Stimulated activated CD4-positive, alpha-beta T cell treated with anti-CD3 and anti-CD28 coated beads, Interleukin-4, amount 100 ng/mL, for 4 hours (primary cell): ENCODE results near the gene CDH23.

Source experiments
- DNase-seq, 2 experiments: peaks; one replicate each; pipeline ENCODE4 v3.0.0-alpha.2; 2020

Gene CDH23

DNA sequence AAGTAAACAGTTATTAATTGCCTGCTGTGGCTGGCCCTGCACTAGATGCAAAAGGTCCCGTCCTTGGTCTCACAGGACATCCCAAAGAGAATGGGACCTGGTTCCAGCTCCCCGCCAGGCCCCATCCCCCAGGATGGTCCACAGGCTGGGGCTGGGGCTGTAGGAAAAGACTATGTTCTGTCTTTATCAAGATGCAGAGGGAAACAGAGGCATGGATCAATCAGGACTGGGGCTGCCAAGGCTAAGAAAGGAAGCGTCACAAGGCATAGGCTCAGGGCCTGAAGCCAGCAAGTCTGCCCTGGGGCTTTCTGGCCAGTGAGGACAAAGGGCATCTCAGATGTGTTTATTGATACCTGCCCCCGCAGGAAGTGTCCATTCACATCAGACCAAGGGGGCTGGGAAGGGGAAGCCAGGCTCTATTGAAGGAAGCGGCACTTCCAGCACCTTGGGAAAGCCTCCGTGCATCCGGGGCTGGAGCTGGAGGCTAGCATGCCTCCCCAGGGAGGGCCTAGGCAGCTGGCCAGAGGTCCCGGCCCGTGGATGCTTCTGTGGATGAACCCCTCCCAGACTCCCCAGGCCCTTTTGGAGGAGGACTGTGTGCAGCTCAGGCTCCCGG is 370.8 kb downstream of the CDH23 start:
- no peak for DNase-seq

DNA sequence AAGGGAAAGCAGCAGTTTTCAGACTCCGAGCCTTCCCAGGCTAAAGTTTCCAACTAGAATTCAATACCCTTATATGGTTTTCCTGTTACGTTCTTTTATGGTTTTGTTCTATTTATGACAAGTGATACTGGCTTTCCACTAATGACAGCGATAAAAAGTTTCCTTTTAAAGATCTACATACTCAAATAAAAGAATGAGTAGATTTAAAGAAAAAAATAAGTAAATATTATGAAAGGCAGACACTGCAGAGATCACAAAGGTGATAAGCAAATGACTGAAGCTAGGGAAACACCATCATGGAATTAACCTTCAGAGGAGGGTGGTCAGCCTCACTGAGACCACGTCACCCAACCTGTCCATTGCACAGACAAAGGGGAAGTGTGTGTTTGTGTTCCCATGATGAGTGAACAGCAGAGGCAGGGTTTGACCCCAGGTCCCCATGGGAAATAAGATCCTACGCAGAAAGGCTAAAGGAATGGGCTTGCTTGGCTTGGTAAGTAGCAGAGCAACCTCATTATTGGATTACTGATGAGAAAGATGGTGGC is 372.6 kb downstream of the CDH23 start:
- DNase-seq, result no peak

- no peak for DNase-seq
Observed at GRCh38 chr10:71770255-71770654, 373.5 kb downstream of the CDH23 start.

DNA sequence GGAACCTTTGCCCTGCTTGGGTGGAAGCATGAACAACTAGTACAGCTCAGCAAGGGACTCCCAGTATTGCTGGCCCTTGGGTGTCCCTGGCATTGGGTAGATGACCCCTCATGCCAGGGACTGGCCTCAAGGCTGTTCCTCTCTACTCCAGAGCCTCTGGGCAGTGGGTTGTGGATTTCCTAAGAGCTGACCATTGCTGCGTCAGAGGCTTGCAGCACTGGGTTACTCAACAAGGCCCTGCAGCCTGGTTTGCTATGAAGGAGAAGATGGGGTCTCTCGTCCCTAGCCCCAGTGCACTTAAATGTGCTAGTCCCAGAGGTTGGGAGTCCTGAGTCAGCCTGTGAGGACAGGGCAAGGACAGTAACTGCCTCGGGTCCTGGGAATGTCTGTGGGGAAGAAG is 374.1 kb downstream of the CDH23 start:
- DNase-seq, result no peak

GRCh38 chr10:71771204-71771603 is 374.5 kb downstream of the CDH23 start:
- no peak for DNase-seq

DNA sequence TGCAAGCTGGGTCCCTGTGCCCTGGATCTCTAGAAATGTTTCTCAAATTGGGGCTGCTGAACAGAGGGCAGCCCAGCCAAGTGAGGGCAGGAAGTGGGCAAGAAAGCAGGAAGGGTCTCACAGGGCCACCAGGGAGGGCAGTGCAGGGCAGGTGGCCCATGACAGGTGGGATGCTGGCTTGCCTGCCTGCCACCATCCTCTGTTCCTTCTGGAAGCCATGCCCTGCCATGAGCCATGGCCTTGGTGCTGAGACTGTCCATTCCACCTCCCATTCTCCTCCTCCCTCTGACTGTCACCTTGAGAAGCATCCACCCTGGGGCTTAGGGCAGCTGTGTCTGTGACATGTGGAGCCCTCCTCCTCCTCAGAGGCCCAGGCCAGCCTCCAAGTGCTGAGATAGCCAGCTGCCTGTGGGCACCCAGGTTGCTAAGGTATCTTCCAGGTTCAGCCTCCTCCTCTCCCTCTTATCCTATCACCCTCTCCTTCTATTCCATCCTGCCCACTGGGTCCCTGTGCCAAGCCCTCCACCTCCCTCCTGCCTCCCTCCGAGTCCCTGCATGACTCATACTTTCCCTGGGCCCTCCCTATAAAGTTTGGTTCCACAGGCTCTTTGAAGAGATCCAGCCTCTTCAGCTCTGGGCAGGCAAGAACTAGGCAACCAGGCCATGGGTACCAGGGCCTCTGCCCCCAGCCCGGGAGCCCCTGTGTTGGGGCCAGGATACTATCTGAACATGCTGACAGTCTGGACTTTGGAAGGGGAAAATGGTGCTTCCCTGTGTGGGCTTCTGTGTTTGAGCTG is 375.3 kb downstream of the CDH23 start:
- peak; percentile 44 to 76 for DNase-seq

GRCh38 chr10:71772832-71773220 is 376.1 kb downstream of the CDH23 start:
- no peak for DNase-seq

- DNase-seq, result peak; percentile 95 to 97
Observed at GRCh38 chr10:71773221-71773971, 376.7 kb downstream of the CDH23 start, which contains the start of gene VSIR. Gene VSIR (minus strand): TSS chr10:71773520. CDS start chr10:71773439, 81 bp downstream.

DNA sequence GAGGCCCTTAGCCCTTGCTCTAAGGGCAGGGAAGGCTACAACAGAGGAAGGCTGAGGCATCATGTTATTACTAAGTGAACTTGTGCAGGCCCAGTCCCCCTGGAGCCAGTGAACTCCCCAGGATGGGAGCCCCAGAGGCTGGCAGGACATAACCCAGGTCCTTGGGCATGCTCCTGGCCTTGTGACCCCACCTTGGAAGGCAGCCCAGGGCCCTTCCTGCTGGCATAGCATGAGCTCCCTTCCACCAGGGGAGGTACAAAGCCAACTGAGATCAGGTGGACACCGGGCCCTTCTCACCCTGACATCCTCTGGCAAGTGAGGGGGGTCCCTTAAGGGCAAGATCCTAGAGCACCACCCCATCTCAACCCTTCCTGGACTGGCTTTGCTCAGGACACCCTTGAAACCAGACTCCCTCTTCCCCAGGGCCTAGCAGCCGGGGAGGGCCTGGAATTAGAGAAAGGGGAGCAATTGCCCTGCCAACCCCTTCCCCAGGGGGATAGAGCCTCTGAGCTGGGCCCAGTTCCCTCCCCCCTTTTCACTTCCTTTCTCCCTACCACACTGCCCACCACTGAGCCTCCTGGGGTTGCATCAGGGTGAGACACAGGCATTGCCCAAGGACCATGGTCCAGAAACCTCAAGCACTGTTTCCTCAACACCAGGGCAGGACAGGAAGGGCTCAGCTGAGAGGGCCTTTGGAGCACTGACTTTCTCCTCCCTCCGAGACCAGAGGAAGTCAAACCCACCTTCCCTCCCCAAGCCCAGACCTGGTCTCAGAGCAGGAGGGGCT is 378.4 kb downstream of the CDH23 start:
- DNase-seq, result no peak

GRCh38 chr10:71776481-71776925 is 379.8 kb downstream of the CDH23 start:
- DNase-seq, result no peak

DNA sequence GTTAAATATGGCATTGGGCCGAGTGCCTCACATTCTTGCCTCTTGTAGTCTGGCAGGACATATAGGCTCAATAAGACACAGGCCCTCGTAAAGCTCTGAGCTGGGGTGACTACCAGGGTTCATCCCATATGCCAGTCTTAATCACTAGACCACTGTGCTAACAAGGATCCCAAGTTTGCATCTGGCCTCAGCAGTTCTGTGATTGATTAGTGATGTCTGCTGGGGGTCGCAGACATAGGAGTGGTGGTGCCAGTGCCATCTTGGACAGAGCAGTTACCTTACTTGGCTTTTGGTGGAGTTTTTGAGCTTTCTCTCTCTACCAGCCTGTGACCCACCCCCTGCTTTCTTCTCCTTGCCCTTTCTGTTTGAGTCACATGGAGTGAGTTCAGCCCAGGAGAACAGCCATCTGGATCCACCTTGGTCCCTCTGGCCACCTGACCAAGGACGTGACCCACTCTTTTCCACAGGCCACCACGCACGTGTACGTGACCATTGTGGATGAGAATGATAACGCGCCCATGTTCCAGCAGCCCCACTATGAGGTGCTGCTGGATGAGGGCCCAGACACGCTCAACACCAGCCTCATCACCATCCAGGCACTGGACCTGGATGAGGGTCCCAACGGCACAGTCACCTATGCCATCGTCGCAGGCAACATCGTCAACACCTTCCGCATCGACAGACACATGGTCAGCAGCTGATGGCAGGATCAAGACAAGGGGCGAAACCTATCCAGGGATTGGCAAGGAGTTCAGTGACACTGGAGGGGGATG is 380.7 kb downstream of the CDH23 start:
- DNase-seq, result no peak

- no peak for DNase-seq
Observed at GRCh38 chr10:71778071-71778825, 381.5 kb downstream of the CDH23 start.

GRCh38 chr10:71779641-71780040 is 382.9 kb downstream of the CDH23 start:
- DNase-seq, result no peak

- no peak for DNase-seq
Observed at GRCh38 chr10:71780156-71780555, 383.4 kb downstream of the CDH23 start.

- DNase-seq, result no peak
Observed at GRCh38 chr10:71780719-71781118, 384.0 kb downstream of the CDH23 start.

- no peak for DNase-seq
Observed at GRCh38 chr10:71782221-71782916, 385.6 kb downstream of the CDH23 start.

GRCh38 chr10:71782917-71783490 is 386.3 kb downstream of the CDH23 start:
- DNase-seq, result no peak

GRCh38 chr10:71783917-71784678 is 387.4 kb downstream of the CDH23 start:
- no peak for DNase-seq

- DNase-seq, result no peak
Observed at GRCh38 chr10:71784679-71785272, 388.1 kb downstream of the CDH23 start.
